NCI-H1436 (cell line): Measurements from ENCODE around the gene KRT36.

Experiments used
- DNase-seq: peaks from one replicate; lab custom pipeline; 2025; lab: John Stamatoyannopoulos, UW

The KRT36 gene

DNA sequence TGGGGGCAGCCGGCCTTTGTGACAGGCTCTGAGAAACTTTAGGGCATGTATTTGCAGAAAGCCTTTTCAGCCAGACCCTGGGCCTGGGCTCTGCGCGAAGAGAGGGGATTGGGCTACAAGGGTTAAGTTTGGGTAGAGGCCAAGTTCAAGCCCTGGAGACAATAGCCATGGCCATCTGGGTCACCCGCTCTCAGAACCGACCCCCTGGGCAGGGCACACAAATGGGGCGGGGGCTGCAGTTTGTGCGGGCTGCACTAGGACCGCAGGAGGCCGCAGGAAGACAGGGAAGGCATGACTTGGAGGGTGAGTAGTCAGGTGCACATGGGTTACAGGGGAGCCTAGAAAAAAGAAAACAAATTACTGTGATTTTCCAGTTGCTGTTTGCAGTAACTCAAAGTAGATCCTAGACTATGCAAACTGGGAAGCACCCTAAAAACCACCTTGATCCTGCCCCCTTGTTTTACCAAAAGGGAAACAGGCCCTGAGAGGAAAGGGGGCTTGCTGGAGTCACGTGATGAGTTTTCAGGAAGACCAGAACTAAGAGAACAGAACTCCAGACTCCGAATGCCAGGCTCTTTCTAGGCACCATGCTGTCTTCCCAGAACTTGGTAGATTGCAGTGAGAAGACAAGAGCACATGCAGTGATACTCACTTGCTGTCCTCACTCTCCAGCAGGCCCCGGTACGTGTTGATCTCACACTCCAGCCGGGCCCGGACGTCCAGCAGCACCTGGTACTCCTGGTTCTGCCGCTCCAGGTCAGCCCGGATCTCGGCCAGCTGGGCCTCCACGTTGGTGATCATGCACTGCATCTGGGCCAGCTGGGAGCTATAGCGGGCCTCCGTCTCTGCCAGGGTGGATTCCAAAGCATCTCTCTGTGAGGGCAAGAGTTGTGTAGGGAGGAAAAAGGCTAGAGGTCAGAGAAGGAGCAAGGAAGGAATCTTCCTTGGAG is 12.6 kb downstream of the KRT36 start:
- no peak for DNase-seq

DNA sequence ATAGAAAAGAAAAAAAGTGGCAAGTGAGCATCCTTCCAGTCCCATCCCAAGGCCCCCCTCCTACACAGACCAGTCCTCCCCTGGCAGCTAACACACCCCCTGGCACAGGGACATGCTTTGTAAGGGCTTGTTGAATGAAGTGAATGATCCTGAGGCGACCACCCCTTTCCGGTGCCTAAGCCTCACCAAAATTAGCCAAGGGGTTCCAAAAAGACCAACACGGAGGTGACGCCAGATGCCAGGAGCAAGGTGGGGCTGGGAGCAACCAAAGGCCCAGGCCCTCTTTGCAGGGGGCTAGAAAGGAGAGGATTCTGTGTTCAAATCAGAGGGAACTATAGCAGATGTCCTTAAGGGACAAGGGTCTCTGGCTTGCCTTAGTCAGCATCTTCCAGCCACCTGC is 14.3 kb downstream of the KRT36 start:
- DNase-seq = no peak

DNA sequence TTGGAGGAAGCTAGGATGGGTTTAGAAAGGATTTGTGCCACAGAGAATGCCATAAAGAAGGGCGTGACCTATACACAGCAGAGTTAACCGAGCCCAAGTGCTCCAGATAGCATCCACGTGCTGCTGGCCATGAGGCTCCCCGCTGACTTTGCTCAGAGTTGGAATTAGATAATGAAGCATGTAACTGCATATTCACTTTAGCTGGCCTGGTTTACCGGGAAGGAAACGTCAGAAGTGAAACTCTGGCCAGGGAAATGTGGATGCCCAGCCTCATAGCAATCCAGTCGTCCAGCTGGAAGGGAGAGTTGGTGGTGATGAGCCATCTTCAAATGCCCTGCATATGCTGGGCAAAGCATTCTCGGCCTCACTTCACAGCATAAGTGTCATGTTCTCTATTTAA is 14.8 kb downstream of the KRT36 start:
- DNase-seq = no peak

DNA sequence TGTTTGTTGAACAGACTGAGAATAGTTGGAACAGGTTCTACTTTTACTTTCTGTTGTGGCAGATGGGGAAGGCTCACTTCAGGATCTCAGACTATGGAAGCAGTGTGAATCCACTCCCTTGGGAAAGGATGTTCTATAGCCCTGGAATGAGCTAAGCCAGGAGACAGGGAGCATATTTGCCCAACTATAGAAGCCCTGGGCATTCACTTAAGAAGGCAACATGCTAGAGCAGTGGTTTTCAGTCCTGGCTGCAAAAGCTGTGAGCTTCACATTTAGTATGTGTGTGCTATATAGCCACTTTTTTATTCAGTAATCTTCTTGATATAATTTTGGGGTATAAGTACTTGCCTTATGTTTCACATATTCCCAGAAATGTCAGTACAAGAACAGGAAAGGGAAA is 21.4 kb downstream of the KRT36 start:
- DNase-seq = no peak

DNA sequence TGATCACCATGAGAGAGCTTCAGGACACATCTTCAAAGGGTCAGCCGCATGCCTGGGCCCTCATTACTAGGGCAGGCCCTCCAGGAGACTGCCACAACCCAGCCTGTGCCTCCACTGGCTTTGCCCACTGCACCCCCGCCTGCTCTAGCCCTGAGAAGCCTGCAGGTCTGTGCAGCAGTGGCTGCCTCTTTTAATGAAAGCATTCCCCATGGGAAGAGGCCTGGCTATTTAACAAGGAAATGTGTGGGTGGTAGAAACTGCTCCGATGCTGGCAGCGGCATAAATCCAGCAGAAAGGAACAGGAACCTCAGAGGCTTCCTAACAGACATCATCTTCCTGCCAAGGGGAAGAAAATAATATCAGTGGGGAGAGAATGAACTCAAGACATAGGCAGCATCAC is 22.1 kb downstream of the KRT36 start:
- no peak for DNase-seq

DNA sequence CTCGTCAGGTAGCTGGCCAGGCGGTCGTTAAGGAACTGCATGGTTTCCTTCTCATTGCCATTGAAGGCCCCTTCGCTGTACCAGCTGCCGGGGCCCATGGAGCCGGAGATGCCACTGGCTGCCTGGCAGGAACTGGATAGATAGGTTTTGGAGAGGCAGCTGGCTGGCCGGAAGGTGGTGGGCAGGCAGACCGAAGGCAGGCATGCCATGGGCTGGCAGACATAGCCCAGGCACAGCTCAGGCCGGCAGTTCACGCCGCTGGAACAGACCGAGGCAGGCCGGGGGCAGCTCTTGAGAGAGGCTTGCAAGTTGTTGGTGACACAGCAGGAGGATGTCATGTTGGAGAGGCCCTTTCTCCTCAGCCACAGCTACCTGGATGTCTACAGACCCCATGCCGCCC is 22.7 kb downstream of the KRT36 start, which contains the start of gene KRT32:
Gene KRT32, minus strand, starts transcription at position 399 of the 400 bp plus-strand sequence. Its CDS starts 61 bp downstream, at position 338.
- no peak for DNase-seq

DNA sequence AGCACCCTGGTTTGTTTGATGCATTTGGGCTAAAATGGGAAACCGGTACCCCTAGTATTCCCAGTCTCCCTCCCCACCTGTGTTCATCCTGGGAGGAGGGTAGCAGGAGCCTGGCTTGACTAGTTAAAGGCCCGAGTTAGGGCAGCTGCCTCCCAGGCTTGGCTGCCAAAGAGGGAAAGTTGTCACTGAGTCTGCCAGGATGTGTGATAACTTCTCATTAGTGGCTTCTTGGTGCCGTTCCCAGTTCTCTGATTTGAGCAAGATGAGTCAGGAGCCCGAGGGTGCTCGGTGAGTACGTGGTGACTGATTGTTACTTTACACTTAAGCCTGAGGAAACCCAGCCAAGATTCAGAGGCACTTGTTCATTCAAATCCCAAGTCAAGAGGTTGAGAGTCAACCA is 25.0 kb downstream of the KRT36 start:
- no peak for DNase-seq

DNA sequence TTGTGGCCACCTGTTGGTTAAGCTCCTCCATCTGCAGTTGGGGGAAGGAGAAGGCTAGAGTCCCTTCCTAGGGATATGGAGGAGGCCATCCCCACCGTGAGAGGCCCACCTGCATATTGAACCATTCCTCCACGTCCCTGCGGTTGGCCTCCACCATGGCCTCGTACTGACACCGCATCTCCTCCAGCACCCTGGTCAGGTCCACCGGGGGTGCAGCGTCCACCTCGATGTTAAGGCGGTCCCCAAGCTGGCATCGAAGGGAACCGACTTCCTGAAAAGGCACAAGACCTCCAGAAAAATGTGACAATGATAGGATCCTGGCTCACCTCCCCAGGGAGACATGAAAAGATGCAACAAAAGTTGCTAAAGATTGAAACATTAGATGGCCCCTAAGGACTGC is 25.5 kb downstream of the KRT36 start:
- DNase-seq = no peak

DNA sequence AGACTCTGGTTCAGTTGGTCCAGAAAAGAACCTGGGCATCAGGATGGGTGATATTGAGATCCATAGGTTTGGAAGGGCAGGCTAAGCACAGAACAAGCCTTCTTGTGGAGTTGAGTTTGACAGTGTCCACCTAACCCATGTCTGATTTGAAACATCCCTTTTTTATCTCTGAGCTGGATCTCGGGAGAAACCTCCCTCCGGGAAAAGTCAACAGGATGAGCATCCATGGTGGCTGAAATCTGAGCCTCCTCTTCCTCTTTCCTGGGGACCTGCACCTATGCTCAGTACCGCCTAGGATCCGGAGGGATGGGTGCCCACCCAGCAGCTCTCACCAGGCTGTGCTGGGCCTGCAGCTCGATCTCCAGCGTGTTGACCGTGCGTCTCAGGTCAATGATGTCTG is 26.0 kb downstream of the KRT36 start:
- no peak for DNase-seq

DNA sequence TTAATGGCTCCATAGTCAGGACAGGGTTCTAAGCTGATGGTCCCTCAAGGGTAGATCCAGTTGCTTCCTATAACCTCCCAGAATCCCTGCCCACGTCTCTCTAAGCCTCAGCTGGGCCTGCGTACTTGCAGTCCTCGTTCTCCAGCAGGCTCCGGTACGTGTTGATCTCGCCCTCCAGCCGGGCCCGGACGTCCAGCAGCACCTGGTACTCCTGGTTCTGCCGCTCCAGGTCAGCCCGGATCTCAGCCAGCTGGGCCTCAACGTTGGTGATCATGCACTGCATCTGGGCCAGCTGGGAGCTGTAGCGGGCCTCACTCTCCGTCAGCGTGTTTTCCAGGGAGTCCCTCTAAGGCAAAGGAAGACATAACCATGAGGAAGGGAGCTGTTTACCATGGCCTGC is 27.0 kb downstream of the KRT36 start:
- DNase-seq = no peak

DNA sequence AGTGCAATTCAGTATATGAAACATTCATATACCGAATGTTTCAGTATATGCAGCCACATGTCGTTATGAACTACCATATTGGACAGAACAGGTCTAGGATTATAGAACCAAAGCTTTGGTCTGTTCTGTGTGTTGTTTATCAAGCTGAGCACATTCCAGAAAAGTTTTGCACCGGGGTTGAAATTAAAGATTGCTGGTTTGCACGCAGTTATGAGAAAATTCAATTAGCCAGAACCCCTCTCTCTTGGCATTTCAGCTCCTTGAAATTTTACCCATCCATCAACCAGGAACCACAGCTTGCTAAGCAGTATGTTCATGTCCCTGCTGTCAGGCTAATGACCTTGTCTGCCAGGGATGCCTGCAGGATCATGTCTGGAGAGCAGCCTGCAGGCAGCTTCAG is 32.0 kb downstream of the KRT36 start:
- no peak for DNase-seq

DNA sequence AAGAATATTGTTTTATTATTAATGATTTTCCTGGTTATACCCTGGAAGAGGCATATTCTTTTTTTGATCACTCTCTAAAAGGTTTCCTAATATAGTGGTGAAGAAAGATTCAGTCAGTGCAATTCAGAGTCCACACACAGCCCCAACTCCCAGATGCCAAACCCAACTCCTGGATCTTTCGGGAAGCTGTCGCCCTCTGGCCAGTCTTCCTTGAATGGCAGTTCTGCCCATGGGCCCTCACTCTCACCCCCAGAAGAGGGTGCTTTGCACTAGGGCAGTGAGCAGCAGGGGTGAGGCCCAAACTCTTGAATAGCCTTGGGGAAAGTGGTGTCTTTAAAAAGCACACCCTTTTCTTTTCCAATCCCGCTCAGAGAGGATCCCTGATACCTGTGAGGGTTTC is 33.5 kb downstream of the KRT36 start:
- no peak for DNase-seq

DNA sequence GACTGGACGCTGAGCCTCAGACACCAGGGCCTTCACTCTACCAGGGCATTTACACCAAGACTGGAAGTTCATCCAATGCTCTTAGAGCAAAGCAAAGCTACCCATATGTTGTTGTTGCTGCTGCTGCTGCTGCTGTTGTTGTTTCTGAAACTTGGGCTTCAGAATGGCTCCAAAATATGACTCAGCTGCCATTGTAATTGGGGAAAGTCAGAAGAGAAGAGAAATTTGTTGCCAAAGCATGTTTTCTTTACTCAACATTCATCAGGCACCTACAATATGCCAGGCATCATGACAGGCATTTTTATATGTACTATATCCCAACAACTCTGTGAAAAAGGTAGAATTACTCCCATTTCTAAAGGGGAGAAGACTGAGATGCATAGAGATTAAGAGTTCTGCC is 34.5 kb downstream of the KRT36 start:
- DNase-seq = no peak

DNA sequence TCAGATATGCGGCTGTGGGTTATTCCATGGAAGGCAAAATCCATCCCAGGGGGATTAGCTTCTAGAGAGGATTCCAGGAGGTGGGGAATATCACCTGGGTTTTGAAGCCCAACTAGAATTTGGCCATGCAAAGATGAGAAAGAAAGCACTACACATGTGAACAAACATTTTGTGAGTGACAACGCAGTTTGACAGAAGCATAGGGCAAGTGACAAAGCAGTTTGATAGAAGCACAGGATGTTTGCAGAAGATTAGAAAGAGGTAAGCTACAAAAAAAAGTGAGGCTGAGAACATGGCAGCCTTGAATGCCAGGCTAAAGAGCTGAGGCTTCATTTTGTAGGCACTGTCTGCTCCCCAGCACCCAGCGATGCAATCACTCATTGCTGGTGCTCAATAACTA is 36.6 kb downstream of the KRT36 start:
- no peak for DNase-seq

DNA sequence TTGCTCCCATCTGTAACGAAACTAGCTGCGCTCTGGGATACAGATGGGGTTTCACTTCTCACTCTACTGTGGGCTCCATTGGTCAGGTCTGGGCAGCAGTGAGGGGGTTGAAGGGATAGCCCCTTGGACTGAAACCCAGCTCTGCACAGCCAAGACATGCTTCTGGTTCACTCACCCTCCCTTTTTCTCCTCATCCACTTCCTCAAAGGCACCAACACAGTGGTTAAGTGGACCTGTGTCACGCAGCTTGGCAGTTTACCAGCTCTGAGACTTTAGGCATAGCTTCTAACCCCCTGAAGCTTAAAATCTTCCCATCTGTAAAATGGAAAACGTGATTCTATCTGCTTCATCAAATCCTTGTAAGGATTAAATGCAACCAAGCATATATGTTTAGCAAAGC is 37.4 kb downstream of the KRT36 start:
- DNase-seq = no peak

DNA sequence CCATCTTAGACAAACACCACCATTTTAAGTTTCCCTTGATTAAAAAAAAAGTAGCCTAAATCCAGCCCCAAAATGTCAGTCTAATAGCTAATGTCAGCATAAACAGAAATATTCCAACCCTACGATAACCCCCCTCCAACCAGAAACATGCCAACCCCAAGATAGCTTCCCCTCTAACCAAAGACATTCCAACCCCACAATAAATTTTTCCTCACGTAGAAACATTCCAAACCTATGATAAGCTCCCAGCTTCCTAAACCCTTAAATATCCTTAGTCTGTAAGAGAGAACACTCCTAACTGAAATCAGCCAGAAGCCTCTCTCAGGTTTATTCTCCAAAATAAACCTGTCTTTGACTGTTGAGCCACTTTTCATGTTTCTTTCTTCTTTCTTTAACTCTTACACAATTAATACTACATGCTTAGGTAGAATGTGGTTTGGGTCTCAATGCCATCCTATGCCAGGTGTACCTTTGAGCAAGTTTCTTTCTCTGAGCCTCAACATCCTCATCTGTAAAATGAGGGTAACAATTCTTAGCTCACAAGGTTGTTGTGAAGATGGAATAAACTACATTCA is 38.5 kb downstream of the KRT36 start:
- DNase-seq = no peak

DNA sequence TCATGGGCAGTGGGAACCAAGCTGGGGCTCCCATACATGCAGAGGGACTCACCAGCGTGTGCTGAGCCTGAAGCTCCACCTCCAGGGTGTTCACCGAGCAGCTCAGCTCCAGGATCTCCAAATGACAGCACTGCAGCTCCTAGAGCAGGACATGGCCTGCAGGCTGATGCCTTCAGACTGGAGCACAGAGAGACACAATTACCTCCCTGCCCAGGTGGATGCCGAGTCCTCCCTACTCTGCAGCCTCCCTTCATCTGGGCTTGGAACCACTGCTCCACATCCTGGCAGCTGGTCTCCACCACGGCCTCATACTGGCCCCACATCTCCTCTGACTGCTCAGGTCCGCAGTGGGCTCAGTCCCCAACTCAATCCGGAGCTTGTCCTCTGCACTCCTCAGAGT is 40.7 kb downstream of the KRT36 start:
- DNase-seq = no peak

DNA sequence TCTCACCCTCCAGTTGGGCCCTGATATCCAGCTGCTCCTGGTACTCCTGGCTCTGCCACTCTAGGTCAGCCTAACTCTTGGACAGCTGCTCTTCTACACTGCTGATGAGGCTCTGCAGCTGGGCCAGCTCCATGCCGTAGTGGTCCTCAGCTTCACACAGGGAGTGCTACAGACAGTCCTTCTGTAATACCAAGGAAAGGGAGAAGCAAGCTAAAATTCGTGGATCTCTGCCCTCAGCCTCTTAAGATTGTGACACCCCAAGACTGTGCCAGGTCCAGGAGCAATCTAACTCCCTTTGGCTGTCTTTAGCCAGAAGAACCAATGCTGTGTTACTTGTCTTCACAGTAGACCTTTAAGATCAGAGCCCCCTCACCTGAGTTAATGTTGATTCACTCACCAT is 41.2 kb downstream of the KRT36 start:
- no peak for DNase-seq

DNA sequence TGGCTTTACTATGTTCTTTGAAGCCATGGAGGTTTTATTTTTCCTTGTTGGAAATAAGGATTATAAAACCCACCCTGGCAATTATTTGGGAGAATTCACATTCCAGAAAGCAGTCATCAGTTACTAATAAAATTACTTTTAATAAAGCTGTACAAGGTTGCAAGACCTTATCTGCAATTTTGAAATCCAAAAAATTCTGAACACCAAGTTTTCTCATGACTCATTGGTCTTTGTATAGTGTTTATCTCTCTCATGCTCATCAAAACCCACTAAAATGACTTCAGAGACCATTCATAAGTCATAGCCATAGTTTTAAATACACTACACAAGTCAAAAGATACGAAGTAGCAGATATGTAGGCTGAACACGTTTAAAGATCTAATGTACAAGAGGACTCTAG is 42.9 kb downstream of the KRT36 start:
- no peak for DNase-seq

DNA sequence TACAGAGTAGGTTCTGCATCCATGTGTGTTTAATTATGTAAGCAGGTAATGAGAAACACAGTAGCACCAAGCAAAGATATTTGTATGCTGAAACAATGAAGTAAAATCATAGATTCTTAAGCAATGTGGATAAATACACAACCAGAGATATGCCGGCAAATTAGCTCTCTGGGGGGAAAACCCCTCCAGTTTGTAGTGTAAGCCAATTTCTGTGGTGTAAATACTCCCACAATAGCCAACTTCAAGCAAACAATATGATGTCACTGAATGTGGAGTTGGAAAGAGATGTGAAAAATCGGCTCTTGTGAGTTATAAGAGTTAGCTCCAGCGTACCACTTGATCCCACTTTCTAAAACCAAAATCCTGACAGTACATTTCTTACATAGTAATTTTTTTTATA is 45.1 kb downstream of the KRT36 start:
- DNase-seq = no peak

DNA sequence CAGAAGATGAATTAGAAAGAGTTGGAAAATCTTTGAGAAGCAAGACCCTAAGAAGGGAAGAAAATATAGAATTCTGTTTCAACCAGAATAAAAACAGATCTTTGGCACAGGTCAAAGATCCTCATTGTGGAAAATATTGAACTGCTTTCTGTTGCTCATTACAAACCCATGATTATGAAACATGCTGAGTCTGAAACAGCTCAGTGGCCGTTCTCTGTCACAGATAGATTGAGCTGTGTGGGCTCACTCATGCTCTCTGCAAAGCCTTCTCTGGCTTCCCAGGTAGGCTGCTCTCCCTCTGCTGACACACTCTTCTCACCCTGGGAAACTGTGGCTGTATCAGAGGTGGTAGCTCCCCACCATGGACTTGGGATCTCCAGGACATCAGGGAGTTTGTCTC is 45.5 kb downstream of the KRT36 start:
- DNase-seq = no peak

DNA sequence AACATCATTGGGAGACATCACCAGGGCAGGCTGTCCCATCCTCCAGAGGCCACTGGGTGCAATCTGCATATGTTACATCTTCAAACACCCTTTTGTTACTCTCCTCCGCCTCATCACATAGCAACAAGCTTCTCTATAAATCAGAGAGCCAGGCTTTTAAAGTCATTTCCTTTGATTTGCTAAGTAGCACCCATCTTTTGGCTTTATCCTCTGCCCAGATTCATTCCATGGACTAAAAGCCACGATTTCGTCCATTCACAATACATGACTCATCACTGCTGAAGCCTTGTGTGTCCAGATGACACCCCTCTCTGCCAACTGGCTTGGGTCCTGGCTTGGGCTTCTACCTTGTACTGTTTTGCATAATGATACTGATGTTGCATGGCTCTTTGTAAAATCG is 47.0 kb downstream of the KRT36 start:
- DNase-seq = no peak

DNA sequence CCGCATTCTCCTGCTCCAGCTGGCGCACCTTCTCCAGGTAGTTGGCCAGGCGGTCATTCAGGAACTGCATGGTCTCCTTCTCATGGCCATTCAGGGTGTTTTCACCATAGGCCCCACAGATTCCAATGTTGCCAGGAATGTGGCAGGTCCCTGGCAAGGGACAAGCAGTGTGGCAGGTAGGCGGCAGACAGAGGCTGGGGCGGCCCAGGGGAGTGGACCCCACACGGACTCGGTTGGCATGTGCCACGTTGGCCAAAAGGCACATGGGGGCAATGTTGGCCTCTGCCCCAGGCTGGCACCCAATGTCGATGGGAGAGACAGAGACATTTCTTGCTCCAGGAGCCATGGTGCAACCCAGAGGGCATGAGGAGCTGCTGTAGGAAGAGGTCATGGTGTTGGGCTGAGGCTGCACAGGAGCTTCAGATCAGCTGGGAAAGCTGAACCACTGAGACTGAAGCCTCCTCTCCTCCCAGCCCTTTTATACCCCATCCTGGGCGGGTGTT is 49.1 kb downstream of the KRT36 start, which contains the start of gene KRT38:
Gene KRT38, minus strand, starts transcription at position 453 of the 503 bp plus-strand sequence. Its CDS starts 62 bp downstream, at position 391.
- DNase-seq = no peak
